GM23338 (cell line): ENCODE results near the gene HOXC4. TPM values are rescaled to one million over a fixed set of nuclear protein-coding genes. Genes with fewer than 3 reads are reported as not detected.

ENCODE experiments used
- ATAC-seq: fragments of 200-7000 bp; cut with Tn5 transposase; 3 replicates; pipeline ENCODE4 v1.9.1; 2020
- DNase-seq: peaks from one replicate; pipeline ENCODE4 v3.0.0-alpha.2; 2015; ENCODE audit warnings: low spot score
- H2AFZ ChIP-seq: fragments of 200-600 bp; sonication (generic); 2 replicates; pipeline ENCODE4 v1.8.0; 2016; ENCODE audit warnings: antibody characterized with exemption, mild to moderate bottlenecking, moderate library complexity
- H3F3A ChIP-seq: fragments of 200-600 bp; sonication (generic); replicated peaks from 2 replicates; pipeline ENCODE4 v1.8.0; 2017; ENCODE audit warnings: antibody characterized with exemption, mixed run types, low read depth
- H3K27ac ChIP-seq: fragments of 200-600 bp; sonication (generic); 2 replicates; pipeline ENCODE4 v1.6.1; 2016; ENCODE audit warnings: low read depth
- H3K27me3 ChIP-seq: fragments of 200-600 bp; sonication (generic); 2 replicates; pipeline ENCODE4 v1.8.0; 2016; ENCODE audit warnings: mild to moderate bottlenecking, mixed run types, moderate library complexity; ENCODE audit not compliant: insufficient read depth
- H3K36me3 ChIP-seq: fragments of 200-600 bp; sonication (generic); 2 replicates; pipeline ENCODE4 v1.8.0; 2016; ENCODE audit warnings: mild to moderate bottlenecking; ENCODE audit not compliant: insufficient read depth
- H3K4me1 ChIP-seq: fragments of 200-600 bp; sonication (generic); 2 replicates; pipeline ENCODE4 v1.8.0; 2016; ENCODE audit warnings: mild to moderate bottlenecking, moderate library complexity; ENCODE audit not compliant: insufficient read depth
- H3K4me2 ChIP-seq: fragments of 200-600 bp; sonication (generic); 2 replicates; pipeline ENCODE4 v1.7.1; 2017; ENCODE audit warnings: mixed run types
- H3K4me3 ChIP-seq: fragments of 200-600 bp; sonication (generic); 2 replicates; pipeline ENCODE4 v1.6.1; 2016; ENCODE audit warnings: mixed run types
- H3K79me2 ChIP-seq: fragments of 200-600 bp; sonication (generic); replicated peaks from 2 replicates; pipeline ENCODE4 v1.8.0; 2017; ENCODE audit warnings: mild to moderate bottlenecking; ENCODE audit not compliant: insufficient read depth
- H3K9me2 ChIP-seq: fragments of 200-600 bp; sonication (generic); 2 replicates; pipeline ENCODE4 v1.8.0; 2017; ENCODE audit not compliant: insufficient read depth
- H4K20me1 ChIP-seq: fragments of 200-600 bp; sonication (generic); replicated peaks from 2 replicates; pipeline ENCODE4 v1.8.0; 2017; ENCODE audit warnings: mild to moderate bottlenecking; ENCODE audit not compliant: insufficient read depth
- H3K27ac Mint-ChIP-seq: 2 replicates; pipeline ENCODE4 v1.8.0; 2020; ENCODE audit warnings: inconsistent platforms, mild to moderate bottlenecking, moderate library complexity, mixed read lengths
- H3K27me3 Mint-ChIP-seq: 3 replicates; pipeline ENCODE4 v1.8.0; 2022; ENCODE audit warnings: low read depth, mild to moderate bottlenecking, moderate library complexity, mixed read lengths, inconsistent platforms; ENCODE audit not compliant: insufficient read depth, poor library complexity
- H3K36me3 Mint-ChIP-seq: 3 replicates; pipeline ENCODE4 v1.8.0; 2021; ENCODE audit warnings: low read depth, mild to moderate bottlenecking, inconsistent platforms, moderate library complexity, mixed read lengths
- H3K4me1 Mint-ChIP-seq: 3 replicates; pipeline ENCODE4 v1.8.0; 2020; ENCODE audit warnings: mild to moderate bottlenecking, inconsistent platforms, mixed read lengths
- H3K4me3 Mint-ChIP-seq: 3 replicates; pipeline ENCODE4 v1.8.0; 2021; ENCODE audit warnings: moderate library complexity, mild to moderate bottlenecking, inconsistent platforms, mixed read lengths
- H3K9me3 Mint-ChIP-seq: 3 replicates; pipeline ENCODE4 v1.8.0; 2020; ENCODE audit warnings: moderate library complexity, mild to moderate bottlenecking, inconsistent platforms, mixed read lengths
- CREB1 ChIP-seq: fragments of 250-450 bp; sonication (Bioruptor Pico); IDR thresholded peaks from 2 replicates; pipeline ENCODE4 v1.5.0; 2020; ENCODE audit warnings: low read depth, mild to moderate bottlenecking, moderate library complexity
- EZH2 ChIP-seq: fragments of 200-600 bp; sonication (generic); IDR thresholded peaks from one replicate; pipeline ENCODE4 v1.8.0; 2017; ENCODE audit warnings: antibody characterized with exemption, mild to moderate bottlenecking, low read depth; ENCODE audit not compliant: unreplicated experiment
- EZH2phosphoT487 ChIP-seq: fragments of 200-600 bp; sonication (generic); IDR thresholded peaks from one replicate; pipeline ENCODE4 v1.8.1; 2018; ENCODE audit warnings: antibody characterized with exemption; ENCODE audit not compliant: unreplicated experiment
- JUNB ChIP-seq: IDR thresholded peaks from one replicate; pipeline ENCODE4 v1.6.1; 2016; ENCODE audit warnings: antibody characterized with exemption; ENCODE audit not compliant: unreplicated experiment
- NANOG ChIP-seq: IDR thresholded peaks from 2 replicates; pipeline ENCODE4 v1.6.1; 2016; ENCODE audit warnings: antibody characterized with exemption, borderline replicate concordance
- POLR2AphosphoS5 ChIP-seq: IDR thresholded peaks from 2 replicates; pipeline ENCODE4 v1.6.1; 2016; ENCODE audit warnings: antibody characterized with exemption, low read depth
- STAT1 ChIP-seq: IDR thresholded peaks from one replicate; pipeline ENCODE4 v1.6.1; 2016; ENCODE audit warnings: antibody characterized with exemption; ENCODE audit not compliant: unreplicated experiment
- ZNF114 ChIP-seq: fragments of 250-450 bp; sonication (Bioruptor Pico); IDR thresholded peaks from 2 replicates; pipeline ENCODE4 v1.5.0; 2020; ENCODE audit warnings: mild to moderate bottlenecking, moderate library complexity
- ZNF331 ChIP-seq: fragments of 250-450 bp; sonication (Bioruptor Pico); IDR thresholded peaks from 2 replicates; pipeline ENCODE4 v1.5.0; 2020; ENCODE audit warnings: low read depth, mild to moderate bottlenecking, moderate library complexity
- polyA plus RNA-seq: library from polyadenylated mRNA; unstranded; fragments of >200 nt; fragmentation: Nextera tagmentation; extraction: Ambion mirVana; gene quantifications from 2 replicates; pipeline ENCODE4 v1.2.1, GENCODE V29; 2016
- total RNA-seq: library from RNA; depleted of rRNA; stranded (reverse); fragments of >200 nt; shearing (Covaris generic); gene quantifications from 2 replicates; pipeline ENCODE4 v1.2.3, GENCODE V29; 2014
- TF ChIP-seq, protein P1 (sequence below): IDR thresholded peaks from 2 replicates; pipeline ENCODE4 v1.6.1; 2016; ENCODE audit warnings: antibody characterized with exemption
- TF ChIP-seq, protein P2 (sequence below): IDR thresholded peaks from one replicate; pipeline ENCODE4 v1.6.1; 2018; ENCODE audit warnings: antibody characterized with exemption; ENCODE audit not compliant: unreplicated experiment

HOXC4 gene
- total and polyA plus RNA-seq, 2 experiments from 2014 or later, result not detected

DNA sequence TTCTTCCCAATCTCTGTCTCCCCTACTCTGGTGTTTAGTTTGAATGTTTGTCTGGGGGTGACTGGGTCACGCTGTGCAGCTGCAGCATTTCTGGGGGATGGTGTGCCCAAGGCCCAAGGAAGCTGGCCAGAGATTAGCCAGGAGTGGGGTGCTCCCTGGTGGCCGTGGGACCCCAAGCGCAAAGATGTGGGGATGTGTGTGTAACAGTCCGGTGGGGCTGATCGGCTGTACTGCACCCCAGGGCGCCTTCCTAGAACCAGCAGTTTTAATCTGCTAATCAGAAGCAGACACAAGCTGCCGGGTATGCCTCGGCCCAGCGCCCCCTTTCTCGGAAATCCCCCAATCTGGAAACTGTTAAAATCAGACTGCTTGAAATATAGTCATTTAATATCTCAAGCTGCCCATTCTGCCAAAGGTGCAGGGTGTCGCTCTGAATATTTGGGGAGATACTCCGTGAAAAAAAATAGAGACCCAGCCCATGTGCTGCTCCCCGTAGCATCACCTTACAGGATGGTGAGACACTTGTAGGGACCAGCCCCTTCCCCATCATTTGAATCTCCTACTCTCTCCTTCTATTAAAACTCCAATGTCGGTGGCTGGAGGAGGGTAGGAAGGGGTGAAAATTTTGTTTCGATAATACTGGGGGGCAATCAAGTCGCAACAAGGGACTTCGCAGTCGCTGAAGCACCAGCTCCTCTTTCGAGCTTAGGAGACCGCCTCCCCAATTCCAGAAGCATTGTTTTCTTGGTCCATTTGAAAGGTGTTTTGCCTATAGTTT lies 49.4 kb upstream of the HOXC4 start:
- H3K4me3 Mint-ChIP-seq, result no peak overlapping the region
- no peaks in the 10 kb centered on the region for H3K79me2 ChIP-seq
- no peaks in the 10 kb centered on the region; the same call in 1 of the 3 replicates for H3K9me3 Mint-ChIP-seq
- no peak for DNase-seq
- peaks cover 34% of the 10 kb centered on the region for H3F3A ChIP-seq
- peaks cover 99% of the 10 kb centered on the region for H3K27me3 Mint-ChIP-seq
- H3K4me1 Mint-ChIP-seq, result peaks cover 11% of the 10 kb centered on the region
- peaks cover 11% of the 10 kb centered on the region for H3K4me1 ChIP-seq
- H4K20me1 ChIP-seq, result peaks cover 33% of the 10 kb centered on the region
- H3K4me2 ChIP-seq, result no peak overlapping the region
- no peaks in the 10 kb centered on the region for H3K36me3 ChIP-seq
- no peaks in the 10 kb centered on the region for H3K36me3 Mint-ChIP-seq
- H3K27ac Mint-ChIP-seq, result no peak overlapping the region
- no peak overlapping the region for H3K4me3 ChIP-seq
- peaks cover 100% of the 10 kb centered on the region for H3K27me3 ChIP-seq
- no peak overlapping the region for H2AFZ ChIP-seq
- no peak for ATAC-seq
- H3K9me2 ChIP-seq, result no peaks in the 10 kb centered on the region
- no peak overlapping the region for H3K27ac ChIP-seq
- TF ChIP-seq EZH2, result peak; percentile 94
- TF ChIP-seq EZH2phosphoT487, result no peak

DNA sequence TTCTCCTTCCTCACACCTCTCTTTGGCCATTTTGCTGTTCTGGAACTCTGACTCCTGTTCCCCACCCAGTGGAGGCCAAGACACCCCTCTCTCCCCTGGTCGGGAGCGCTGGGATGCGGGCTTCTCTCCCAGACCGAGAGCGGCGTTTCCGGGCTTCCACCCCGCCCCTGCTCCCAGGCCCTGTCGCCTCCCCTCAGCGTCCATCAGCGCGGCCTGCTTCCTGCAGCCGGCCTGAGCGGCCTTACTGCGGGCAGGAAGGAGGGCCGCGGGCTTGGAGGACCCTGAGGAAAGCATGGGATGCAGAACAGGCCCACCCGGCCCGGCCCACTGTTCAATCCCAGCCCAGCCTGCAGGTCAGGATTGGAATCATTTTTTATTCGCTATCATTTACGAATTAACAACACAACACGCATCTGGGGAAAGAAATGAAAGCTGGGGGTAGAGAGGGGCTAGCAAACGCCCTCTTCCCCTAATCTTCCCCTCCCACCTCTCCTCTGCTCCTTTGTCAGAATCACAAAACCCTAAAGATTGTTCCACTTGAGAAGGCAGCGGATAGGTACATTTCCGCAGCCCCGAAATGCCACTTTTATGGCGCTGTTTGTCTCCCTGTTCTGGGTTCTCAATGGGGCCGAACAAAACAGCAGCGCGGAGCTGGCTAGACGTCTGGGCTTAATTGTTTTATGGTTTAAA lies 48.6 kb upstream of the HOXC4 start:
- Histone ChIP-seq H2AFZ (no peak overlapping the region), H3K4me3 (no peak overlapping the region), H3K9me2 (no peaks in the 10 kb centered on the region), H3F3A (peaks cover 34% of the 10 kb centered on the region), H4K20me1 (peaks cover 33% of the 10 kb centered on the region), H3K36me3 (no peaks in the 10 kb centered on the region), H3K79me2 (no peaks in the 10 kb centered on the region), H3K27me3 (peaks cover 100% of the 10 kb centered on the region), H3K4me2 (0 out of 2 replicates have a peak overlapping the region, but pooled peaks have one; percentile 26), H3K4me1 (peaks cover 6% of the 10 kb centered on the region; the same call in 1 of the 2 replicates), H3K27ac (no peak overlapping the region)
- Mint-ChIP-seq H3K4me3 (no peak overlapping the region), H3K36me3 (no peaks in the 10 kb centered on the region), H3K27ac (no peak overlapping the region), H3K27me3 (peaks cover 99% of the 10 kb centered on the region), H3K9me3 (no peaks in the 10 kb centered on the region; the same call in 1 of the 3 replicates), H3K4me1 (peaks cover 17% of the 10 kb centered on the region)
- DNase-seq (peak; percentile 76), ATAC-seq (peak; percentile 10)
- TF ChIP-seq ZNF114 (CRISPR knock-in tag) (no peak), EZH2phosphoT487 (peak; percentile 19), CREB1 (no peak), EZH2 (peak; percentile 95), JUNB (no peak), ZNF331 (CRISPR knock-in tag) (no peak), STAT1 (no peak), POLR2AphosphoS5 (no peak), NANOG (no peak)
- TF ChIP-seq, protein P1, sequence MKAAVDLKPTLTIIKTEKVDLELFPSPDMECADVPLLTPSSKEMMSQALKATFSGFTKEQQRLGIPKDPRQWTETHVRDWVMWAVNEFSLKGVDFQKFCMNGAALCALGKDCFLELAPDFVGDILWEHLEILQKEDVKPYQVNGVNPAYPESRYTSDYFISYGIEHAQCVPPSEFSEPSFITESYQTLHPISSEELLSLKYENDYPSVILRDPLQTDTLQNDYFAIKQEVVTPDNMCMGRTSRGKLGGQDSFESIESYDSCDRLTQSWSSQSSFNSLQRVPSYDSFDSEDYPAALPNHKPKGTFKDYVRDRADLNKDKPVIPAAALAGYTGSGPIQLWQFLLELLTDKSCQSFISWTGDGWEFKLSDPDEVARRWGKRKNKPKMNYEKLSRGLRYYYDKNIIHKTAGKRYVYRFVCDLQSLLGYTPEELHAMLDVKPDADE, result no peak
- TF ChIP-seq, protein P2, sequence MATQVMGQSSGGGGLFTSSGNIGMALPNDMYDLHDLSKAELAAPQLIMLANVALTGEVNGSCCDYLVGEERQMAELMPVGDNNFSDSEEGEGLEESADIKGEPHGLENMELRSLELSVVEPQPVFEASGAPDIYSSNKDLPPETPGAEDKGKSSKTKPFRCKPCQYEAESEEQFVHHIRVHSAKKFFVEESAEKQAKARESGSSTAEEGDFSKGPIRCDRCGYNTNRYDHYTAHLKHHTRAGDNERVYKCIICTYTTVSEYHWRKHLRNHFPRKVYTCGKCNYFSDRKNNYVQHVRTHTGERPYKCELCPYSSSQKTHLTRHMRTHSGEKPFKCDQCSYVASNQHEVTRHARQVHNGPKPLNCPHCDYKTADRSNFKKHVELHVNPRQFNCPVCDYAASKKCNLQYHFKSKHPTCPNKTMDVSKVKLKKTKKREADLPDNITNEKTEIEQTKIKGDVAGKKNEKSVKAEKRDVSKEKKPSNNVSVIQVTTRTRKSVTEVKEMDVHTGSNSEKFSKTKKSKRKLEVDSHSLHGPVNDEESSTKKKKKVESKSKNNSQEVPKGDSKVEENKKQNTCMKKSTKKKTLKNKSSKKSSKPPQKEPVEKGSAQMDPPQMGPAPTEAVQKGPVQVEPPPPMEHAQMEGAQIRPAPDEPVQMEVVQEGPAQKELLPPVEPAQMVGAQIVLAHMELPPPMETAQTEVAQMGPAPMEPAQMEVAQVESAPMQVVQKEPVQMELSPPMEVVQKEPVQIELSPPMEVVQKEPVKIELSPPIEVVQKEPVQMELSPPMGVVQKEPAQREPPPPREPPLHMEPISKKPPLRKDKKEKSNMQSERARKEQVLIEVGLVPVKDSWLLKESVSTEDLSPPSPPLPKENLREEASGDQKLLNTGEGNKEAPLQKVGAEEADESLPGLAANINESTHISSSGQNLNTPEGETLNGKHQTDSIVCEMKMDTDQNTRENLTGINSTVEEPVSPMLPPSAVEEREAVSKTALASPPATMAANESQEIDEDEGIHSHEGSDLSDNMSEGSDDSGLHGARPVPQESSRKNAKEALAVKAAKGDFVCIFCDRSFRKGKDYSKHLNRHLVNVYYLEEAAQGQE, result no peak
